HCT116 (cell line): Measurements from ENCODE around the gene CST4. TPM values are rescaled to one million over a fixed set of nuclear protein-coding genes. Genes with fewer than 3 reads are reported as not detected.

Source experiments
- ATAC-seq: fragments of 200-7000 bp; cut with Tn5 transposase; 2 replicates; pipeline ENCODE4 v1.9.1; 2020; ENCODE audit warnings: mild to moderate bottlenecking, moderate library complexity
- BruUV-seq: library from RNA; stranded (reverse); fragments of 400-500 nt; replicated peaks from 2 replicates; lab custom pipeline; 2021; lab: Mats Ljungman, UMichigan
- CTCF ChIA-PET: fragments of 300-600 bp; sonication (Branson Sonifier 250); formaldehyde crosslinking; loops from one replicate; lab custom pipeline; 2021; ENCODE audit warnings: antibody characterized with exemption; lab: Charles Lee
- POLR2A ChIA-PET: fragments of 300-600, 350-600 bp; sonication (Branson Sonifier 250); formaldehyde crosslinking; loops from one replicate; lab custom pipeline; 2021; ENCODE audit warnings: antibody characterized with exemption; lab: Charles Lee
- RAD21 ChIA-PET, 2 experiments: fragments of 300-600 bp; sonication (Branson Sonifier 250); formaldehyde crosslinking; loops; one replicate each; lab custom pipeline; 2023; ENCODE audit warnings: low total read pairs in 2 of 2; ENCODE audit not compliant: uncharacterized antibody in 2 of 2, unreplicated experiment in 2 of 2, low non-redundant PET in 1 of 2; lab: Charles Lee
- DNase-seq: peaks from one replicate; pipeline ENCODE4 v3.0.0-alpha.2; 2010; ENCODE audit warnings: low read depth, low spot score
- H2AFZ ChIP-seq: fragments of 200-600 bp; shearing (Covaris generic), sonication (generic); 2 replicates; pipeline ENCODE4 v1.6.1; 2017; ENCODE audit warnings: low read depth, mixed run types, mixed read lengths, antibody characterized with exemption, low read length; ENCODE audit not compliant: poor library complexity, severe bottlenecking
- H3K27ac ChIP-seq: 2 replicates; pipeline ENCODE4 v1.5.1; 2012; ENCODE audit warnings: low read depth, low read length
- H3K27me3 ChIP-seq: fragments of 200-600 bp; sonication (generic); 2 replicates; pipeline ENCODE4 v1.6.1; 2016; ENCODE audit warnings: mixed run types, low read length, mixed read lengths; ENCODE audit not compliant: insufficient read depth
- H3K36me3 ChIP-seq, 2 experiments: fragments of 200-500 bp in 1 of 2; fragments of 200-600 bp in 1 of 2; sonication (Bioruptor generic) in 1 of 2; sonication (generic) in 1 of 2; 2 replicates each; pipeline versions ENCODE4 v1.5.1 to v1.6.1; 2014 to 2016; ENCODE audit warnings: low read length in 2 of 2, inconsistent platforms in 1 of 2, mixed read lengths in 1 of 2, mixed run types in 1 of 2; ENCODE audit not compliant: insufficient read depth in 2 of 2, control insufficient read depth in 1 of 2
- H3K4me1 ChIP-seq, 2 experiments: fragments of 200-600 bp in 1 of 2; sonication (generic) in 1 of 2; 2 replicates each; pipeline versions ENCODE4 v1.5.1 to v1.6.1; 2012 to 2017; ENCODE audit warnings: low read length in 2 of 2, inconsistent platforms in 1 of 2, mild to moderate bottlenecking in 1 of 2, mixed read lengths in 1 of 2, mixed run types in 1 of 2, moderate library complexity in 1 of 2; ENCODE audit not compliant: insufficient read depth in 2 of 2, control insufficient read depth in 1 of 2
- H3K4me2 ChIP-seq: fragments of 200-600 bp; sonication (generic); 2 replicates; pipeline ENCODE4 v1.6.1; 2017; ENCODE audit warnings: mixed run types, low read length, mixed read lengths
- H3K4me3 ChIP-seq, 2 experiments: fragments of 200-600 bp in 1 of 2; sonication (generic) in 1 of 2; replicated peaks in 1 of 2; 2 replicates each; pipeline ENCODE4 v1.5.1; 2011 to 2016; ENCODE audit warnings: low read length in 2 of 2, control low read depth in 1 of 2, low read depth in 1 of 2, mild to moderate bottlenecking in 1 of 2, mixed read lengths in 1 of 2, mixed run types in 1 of 2
- H3K79me2 ChIP-seq: fragments of 200-600 bp; sonication (generic); 2 replicates; pipeline ENCODE4 v1.6.1; 2017; ENCODE audit warnings: mild to moderate bottlenecking, mixed run types, low read length, moderate library complexity, mixed read lengths; ENCODE audit not compliant: insufficient read depth
- H3K9ac ChIP-seq: fragments of 200-600 bp; sonication (generic); 2 replicates; pipeline ENCODE4 v1.6.1; 2016; ENCODE audit warnings: low read length, mixed read lengths
- H3K9me2 ChIP-seq: fragments of 200-600 bp; sonication (generic), shearing (Covaris generic); 2 replicates; pipeline ENCODE4 v1.6.1; 2017; ENCODE audit warnings: mixed run types, mild to moderate bottlenecking, moderate library complexity; ENCODE audit not compliant: insufficient read depth
- H3K9me3 ChIP-seq, 2 experiments: fragments of 200-500 bp in 1 of 2; fragments of 200-600 bp in 1 of 2; sonication (Bioruptor generic) in 1 of 2; sonication (generic) in 1 of 2; 2 replicates each; pipeline ENCODE4 v1.6.1; 2014 to 2017; ENCODE audit warnings: low read length in 2 of 2, mixed read lengths in 2 of 2, inconsistent platforms in 1 of 2, low read depth in 1 of 2, mild to moderate bottlenecking in 1 of 2, mixed run types in 1 of 2, moderate library complexity in 1 of 2; ENCODE audit not compliant: control insufficient read depth in 1 of 2, insufficient read depth in 1 of 2
- H4K20me1 ChIP-seq: fragments of 200-600 bp; sonication (generic), shearing (Covaris generic); 2 replicates; pipeline ENCODE4 v1.6.1; 2017; ENCODE audit warnings: mixed run types, mild to moderate bottlenecking, moderate library complexity; ENCODE audit not compliant: insufficient read depth
- CBX3 ChIP-seq: IDR thresholded peaks from 2 replicates; pipeline ENCODE4 v1.6.1; 2012; ENCODE audit warnings: low read depth
- EGR1 ChIP-seq: IDR thresholded peaks from 2 replicates; pipeline ENCODE4 v1.6.1; 2012; ENCODE audit warnings: low read depth
- ELF1 ChIP-seq: IDR thresholded peaks from 2 replicates; pipeline ENCODE4 v1.6.1; 2012; ENCODE audit warnings: low read depth, borderline replicate concordance
- EZH2 ChIP-seq: fragments of 200-600 bp; sonication (generic); IDR thresholded peaks from 2 replicates; pipeline ENCODE4 v1.6.1; 2017; ENCODE audit warnings: antibody characterized with exemption, mixed run types
- JUND ChIP-seq: IDR thresholded peaks from 2 replicates; pipeline ENCODE4 v1.6.1; 2012
- POLR2A ChIP-seq: IDR thresholded peaks from 2 replicates; pipeline ENCODE4 v1.7.0; 2011; ENCODE audit warnings: borderline replicate concordance; ENCODE audit not compliant: insufficient read depth, insufficient read length; ENCODE audit errors: extremely low read depth
- POLR2AphosphoS5 ChIP-seq: IDR thresholded peaks from 2 replicates; pipeline ENCODE4 v1.6.1; 2011; ENCODE audit warnings: mild to moderate bottlenecking, low read depth, low read length, moderate library complexity
- RAD21 ChIP-seq: IDR thresholded peaks from 2 replicates; pipeline ENCODE4 v1.6.1; 2012; ENCODE audit warnings: low read depth, mild to moderate bottlenecking
- SIN3A ChIP-seq: IDR thresholded peaks from 2 replicates; pipeline ENCODE4 v1.6.1; 2012; ENCODE audit warnings: low read depth
- SRF ChIP-seq: IDR thresholded peaks from 2 replicates; pipeline ENCODE4 v1.6.1; 2012; ENCODE audit warnings: low read depth
- TCF7L2 ChIP-seq: IDR thresholded peaks from 2 replicates; pipeline ENCODE4 v1.7.0; 2011; ENCODE audit warnings: borderline replicate concordance, inconsistent platforms; ENCODE audit not compliant: insufficient read depth, insufficient read length; ENCODE audit errors: extremely low read depth
- YY1 ChIP-seq: IDR thresholded peaks from 2 replicates; pipeline ENCODE4 v1.6.1; 2011; ENCODE audit warnings: low read length, low read depth, moderate library complexity, mild to moderate bottlenecking; ENCODE audit not compliant: insufficient replicate concordance; ENCODE audit errors: extremely low read depth
- ZFX ChIP-seq: fragments of 450-650 bp; IDR thresholded peaks from 2 replicates; pipeline ENCODE4 v1.6.1; 2017
- intact Hi-C: fragments of 100-400 bp; cut with micrococcal nuclease; formaldehyde crosslinking; loops from 2 replicates; pipeline ENCODE4 v1.10.0; 2022
- total RNA-seq: library from RNA; stranded (reverse); gene quantifications from one replicate; pipeline ENCODE4 v1.2.1, GENCODE V29; 2021; ENCODE audit not compliant: unreplicated experiment
- TF ChIP-seq, protein P1 (sequence below): IDR thresholded peaks from 2 replicates; pipeline ENCODE4 v1.6.1; 2011; ENCODE audit warnings: mild to moderate bottlenecking, low read length, moderate library complexity; ENCODE audit not compliant: insufficient replicate concordance; ENCODE audit errors: extremely low read depth
- TF ChIP-seq, protein P2 (sequence below): IDR thresholded peaks from 2 replicates; pipeline ENCODE4 v1.6.1; 2012
- TF ChIP-seq, protein P3 (sequence below), 3 experiments: fragments of 200-600 bp in 1 of 3; sonication (generic) in 1 of 3; IDR thresholded peaks in 2 of 3; conservative IDR thresholded peaks in 1 of 3; 2 replicates each; pipeline ENCODE4 v1.5.1; 2012 to 2017; ENCODE audit warnings: low read depth in 2 of 3, low read length in 2 of 3, antibody characterized with exemption in 1 of 3, borderline replicate concordance in 1 of 3, control low read depth in 1 of 3, mild to moderate bottlenecking in 1 of 3, mixed read lengths in 1 of 3, mixed run types in 1 of 3, moderate library complexity in 1 of 3; ENCODE audit not compliant: insufficient read depth in 1 of 3
- TF ChIP-seq, protein P4 (sequence below): IDR thresholded peaks from 2 replicates; pipeline ENCODE4 v1.6.1; 2012

Gene CST4
- total RNA-seq, 1 experiment from 2014 or later = not detected

GRCh38 chr20:23655491-23656211, 33.2 kb downstream of the CST4 start:
- H3K36me3 ChIP-seq = no peaks in the 10 kb centered on the region
- no peaks in the 10 kb centered on the region for H3K4me1 ChIP-seq
- H3K4me2 ChIP-seq = no peak overlapping the region
- H4K20me1 ChIP-seq = no peaks in the 10 kb centered on the region
- DNase-seq (no peak), ATAC-seq (no peak)
- no peaks in the 10 kb centered on the region for H3K9me2 ChIP-seq
- H3K9me3 ChIP-seq = no peaks in the 10 kb centered on the region
- no peak overlapping the region for H3K4me3 ChIP-seq
- CTCF ChIA-PET = no interaction called here
- no peak overlapping the region for H3K9ac ChIP-seq
- BruUV-seq = no TSS peak
- POLR2A ChIA-PET = no interaction called here
- no peak overlapping the region for H2AFZ ChIP-seq
- H3K79me2 ChIP-seq = no peaks in the 10 kb centered on the region
- no peak overlapping the region for H3K27ac ChIP-seq
- intact Hi-C loops = no loop called here
- TF ChIP-seq SRF = no peak
- TF ChIP-seq, protein P1, sequence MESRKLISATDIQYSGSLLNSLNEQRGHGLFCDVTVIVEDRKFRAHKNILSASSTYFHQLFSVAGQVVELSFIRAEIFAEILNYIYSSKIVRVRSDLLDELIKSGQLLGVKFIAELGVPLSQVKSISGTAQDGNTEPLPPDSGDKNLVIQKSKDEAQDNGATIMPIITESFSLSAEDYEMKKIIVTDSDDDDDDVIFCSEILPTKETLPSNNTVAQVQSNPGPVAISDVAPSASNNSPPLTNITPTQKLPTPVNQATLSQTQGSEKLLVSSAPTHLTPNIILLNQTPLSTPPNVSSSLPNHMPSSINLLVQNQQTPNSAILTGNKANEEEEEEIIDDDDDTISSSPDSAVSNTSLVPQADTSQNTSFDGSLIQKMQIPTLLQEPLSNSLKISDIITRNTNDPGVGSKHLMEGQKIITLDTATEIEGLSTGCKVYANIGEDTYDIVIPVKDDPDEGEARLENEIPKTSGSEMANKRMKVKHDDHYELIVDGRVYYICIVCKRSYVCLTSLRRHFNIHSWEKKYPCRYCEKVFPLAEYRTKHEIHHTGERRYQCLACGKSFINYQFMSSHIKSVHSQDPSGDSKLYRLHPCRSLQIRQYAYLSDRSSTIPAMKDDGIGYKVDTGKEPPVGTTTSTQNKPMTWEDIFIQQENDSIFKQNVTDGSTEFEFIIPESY = no peak
- RAD21 ChIA-PET = no interaction called here
- H3K27me3 ChIP-seq = no peaks in the 10 kb centered on the region

GRCh38 chr20:23654717-23655116, 34.1 kb downstream of the CST4 start:
- RAD21 ChIA-PET = no interaction called here
- no peak for ATAC-seq
- DNase-seq = no peak
- intact Hi-C loops = no loop called here
- CTCF ChIA-PET = no interaction called here
- Histone ChIP-seq H3K27ac (no peak overlapping the region), H4K20me1 (no peaks in the 10 kb centered on the region), H3K4me3 (no peak overlapping the region), H3K9me3 (no peaks in the 10 kb centered on the region), H3K9ac (no peak overlapping the region), H2AFZ (no peak overlapping the region), H3K9me2 (no peaks in the 10 kb centered on the region), H3K4me1 (no peaks in the 10 kb centered on the region), H3K36me3 (no peaks in the 10 kb centered on the region), H3K79me2 (no peaks in the 10 kb centered on the region), H3K4me2 (no peak overlapping the region), H3K27me3 (no peaks in the 10 kb centered on the region)
- POLR2A ChIA-PET = no interaction called here
- no peak for TF ChIP-seq SRF
- TF ChIP-seq, protein P2, sequence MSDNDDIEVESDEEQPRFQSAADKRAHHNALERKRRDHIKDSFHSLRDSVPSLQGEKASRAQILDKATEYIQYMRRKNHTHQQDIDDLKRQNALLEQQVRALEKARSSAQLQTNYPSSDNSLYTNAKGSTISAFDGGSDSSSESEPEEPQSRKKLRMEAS = no peak
- TF ChIP-seq, protein P3, sequence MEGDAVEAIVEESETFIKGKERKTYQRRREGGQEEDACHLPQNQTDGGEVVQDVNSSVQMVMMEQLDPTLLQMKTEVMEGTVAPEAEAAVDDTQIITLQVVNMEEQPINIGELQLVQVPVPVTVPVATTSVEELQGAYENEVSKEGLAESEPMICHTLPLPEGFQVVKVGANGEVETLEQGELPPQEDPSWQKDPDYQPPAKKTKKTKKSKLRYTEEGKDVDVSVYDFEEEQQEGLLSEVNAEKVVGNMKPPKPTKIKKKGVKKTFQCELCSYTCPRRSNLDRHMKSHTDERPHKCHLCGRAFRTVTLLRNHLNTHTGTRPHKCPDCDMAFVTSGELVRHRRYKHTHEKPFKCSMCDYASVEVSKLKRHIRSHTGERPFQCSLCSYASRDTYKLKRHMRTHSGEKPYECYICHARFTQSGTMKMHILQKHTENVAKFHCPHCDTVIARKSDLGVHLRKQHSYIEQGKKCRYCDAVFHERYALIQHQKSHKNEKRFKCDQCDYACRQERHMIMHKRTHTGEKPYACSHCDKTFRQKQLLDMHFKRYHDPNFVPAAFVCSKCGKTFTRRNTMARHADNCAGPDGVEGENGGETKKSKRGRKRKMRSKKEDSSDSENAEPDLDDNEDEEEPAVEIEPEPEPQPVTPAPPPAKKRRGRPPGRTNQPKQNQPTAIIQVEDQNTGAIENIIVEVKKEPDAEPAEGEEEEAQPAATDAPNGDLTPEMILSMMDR (IDR thresholded peaks at IDR 0.05 in 2 of 3, conservative IDR thresholded peaks at IDR 0.05 in 1 of 3; ENCODE audit: borderline replicate concordance in 1 of 3, insufficient read depth in 1 of 3, low read depth in 2 of 3, low read length in 2 of 3) = no peak
- TF ChIP-seq, protein P4, sequence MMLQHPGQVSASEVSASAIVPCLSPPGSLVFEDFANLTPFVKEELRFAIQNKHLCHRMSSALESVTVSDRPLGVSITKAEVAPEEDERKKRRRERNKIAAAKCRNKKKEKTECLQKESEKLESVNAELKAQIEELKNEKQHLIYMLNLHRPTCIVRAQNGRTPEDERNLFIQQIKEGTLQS = no peak
- TF ChIP-seq SIN3A = no peak
- TF ChIP-seq POLR2AphosphoS5 = no peak
- no peak for TF ChIP-seq POLR2A
- TF ChIP-seq ELF1 = no peak
- no peak for TF ChIP-seq EGR1
- TF ChIP-seq ZFX = no peak
- no peak for TF ChIP-seq TCF7L2
- no peak for TF ChIP-seq RAD21
- no peak for TF ChIP-seq YY1
- no peak for TF ChIP-seq CBX3
- no peak for TF ChIP-seq JUND
- TF ChIP-seq EZH2 = no peak
- no TSS peak for BruUV-seq
